ENCODE measurements around the gene CGREF1. TPM values are rescaled to one million over a fixed set of nuclear protein-coding genes. Genes with fewer than 3 reads are reported as not detected.

CGREF1 gene
- total and polyA plus RNA-seq, 2 experiments from 2014 or later = 0.48 to 0.55 TPM

DNA sequence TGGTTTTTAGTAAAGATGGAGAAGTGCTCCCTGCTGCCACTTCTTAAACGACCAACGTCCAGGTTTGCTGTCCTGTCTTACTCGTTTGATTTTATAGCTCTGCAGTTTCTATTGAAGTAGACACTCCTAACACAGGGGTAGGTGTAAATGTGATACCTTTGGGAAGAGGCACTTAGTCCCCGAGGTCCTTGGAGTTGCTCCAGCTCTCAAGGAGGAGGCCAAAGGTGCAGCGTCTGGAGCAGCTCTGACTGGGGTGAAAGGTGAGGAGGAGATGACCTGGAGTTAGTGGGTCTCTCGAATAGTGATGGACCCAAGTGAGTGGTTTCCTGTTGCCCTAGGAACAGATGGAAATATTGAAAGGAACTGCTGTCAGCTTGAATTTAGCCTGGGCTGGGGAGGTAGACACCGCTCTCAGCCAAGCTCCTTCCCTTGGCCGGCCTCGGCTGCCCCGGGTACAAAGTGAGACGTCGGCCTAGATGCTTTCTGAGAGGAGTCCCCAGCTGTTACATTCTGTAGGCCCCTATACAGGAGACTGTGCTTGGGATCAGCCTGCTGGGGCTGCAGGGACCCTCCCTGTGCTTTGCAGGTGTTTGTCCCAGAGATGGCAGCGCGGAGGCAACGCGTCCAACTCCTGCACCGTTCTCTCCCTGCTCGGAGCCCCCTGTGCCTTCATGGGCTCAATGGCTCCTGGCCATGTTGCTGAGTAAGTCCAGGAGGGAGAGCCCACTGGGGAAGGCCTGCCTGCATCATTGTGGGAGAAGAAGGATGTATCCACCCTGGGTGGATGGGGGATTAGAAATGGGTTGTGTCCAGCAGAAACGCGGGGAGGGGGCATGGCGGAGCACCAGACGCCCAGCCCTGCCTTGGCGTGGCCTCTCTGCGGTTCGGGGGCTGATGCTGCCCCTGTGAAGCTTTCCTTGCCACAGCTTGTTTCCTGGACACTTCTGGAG, 26.9 kb downstream of the CGREF1 start:
- no peak for DNase-seq (ENCODE audit: low read depth in 1 of 2, low spot score in 1 of 2)
- TF ChIP-seq, protein P1, sequence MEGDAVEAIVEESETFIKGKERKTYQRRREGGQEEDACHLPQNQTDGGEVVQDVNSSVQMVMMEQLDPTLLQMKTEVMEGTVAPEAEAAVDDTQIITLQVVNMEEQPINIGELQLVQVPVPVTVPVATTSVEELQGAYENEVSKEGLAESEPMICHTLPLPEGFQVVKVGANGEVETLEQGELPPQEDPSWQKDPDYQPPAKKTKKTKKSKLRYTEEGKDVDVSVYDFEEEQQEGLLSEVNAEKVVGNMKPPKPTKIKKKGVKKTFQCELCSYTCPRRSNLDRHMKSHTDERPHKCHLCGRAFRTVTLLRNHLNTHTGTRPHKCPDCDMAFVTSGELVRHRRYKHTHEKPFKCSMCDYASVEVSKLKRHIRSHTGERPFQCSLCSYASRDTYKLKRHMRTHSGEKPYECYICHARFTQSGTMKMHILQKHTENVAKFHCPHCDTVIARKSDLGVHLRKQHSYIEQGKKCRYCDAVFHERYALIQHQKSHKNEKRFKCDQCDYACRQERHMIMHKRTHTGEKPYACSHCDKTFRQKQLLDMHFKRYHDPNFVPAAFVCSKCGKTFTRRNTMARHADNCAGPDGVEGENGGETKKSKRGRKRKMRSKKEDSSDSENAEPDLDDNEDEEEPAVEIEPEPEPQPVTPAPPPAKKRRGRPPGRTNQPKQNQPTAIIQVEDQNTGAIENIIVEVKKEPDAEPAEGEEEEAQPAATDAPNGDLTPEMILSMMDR (IDR thresholded peaks at IDR 0.05; ENCODE audit: low read depth, low read length) = no peak
- no peaks in the 10 kb centered on the region for H3K27me3 ChIP-seq
- H3K9me3 ChIP-seq (ENCODE audit: low read depth) = no peaks in the 10 kb centered on the region
- H3K27ac ChIP-seq = no peak overlapping the region
- no peaks in the 10 kb centered on the region for H3K36me3 ChIP-seq
- H3K4me1 ChIP-seq (ENCODE audit: low read depth) = peaks cover 11% of the 10 kb centered on the region
- H3K4me3 ChIP-seq = no peak overlapping the region

DNA sequence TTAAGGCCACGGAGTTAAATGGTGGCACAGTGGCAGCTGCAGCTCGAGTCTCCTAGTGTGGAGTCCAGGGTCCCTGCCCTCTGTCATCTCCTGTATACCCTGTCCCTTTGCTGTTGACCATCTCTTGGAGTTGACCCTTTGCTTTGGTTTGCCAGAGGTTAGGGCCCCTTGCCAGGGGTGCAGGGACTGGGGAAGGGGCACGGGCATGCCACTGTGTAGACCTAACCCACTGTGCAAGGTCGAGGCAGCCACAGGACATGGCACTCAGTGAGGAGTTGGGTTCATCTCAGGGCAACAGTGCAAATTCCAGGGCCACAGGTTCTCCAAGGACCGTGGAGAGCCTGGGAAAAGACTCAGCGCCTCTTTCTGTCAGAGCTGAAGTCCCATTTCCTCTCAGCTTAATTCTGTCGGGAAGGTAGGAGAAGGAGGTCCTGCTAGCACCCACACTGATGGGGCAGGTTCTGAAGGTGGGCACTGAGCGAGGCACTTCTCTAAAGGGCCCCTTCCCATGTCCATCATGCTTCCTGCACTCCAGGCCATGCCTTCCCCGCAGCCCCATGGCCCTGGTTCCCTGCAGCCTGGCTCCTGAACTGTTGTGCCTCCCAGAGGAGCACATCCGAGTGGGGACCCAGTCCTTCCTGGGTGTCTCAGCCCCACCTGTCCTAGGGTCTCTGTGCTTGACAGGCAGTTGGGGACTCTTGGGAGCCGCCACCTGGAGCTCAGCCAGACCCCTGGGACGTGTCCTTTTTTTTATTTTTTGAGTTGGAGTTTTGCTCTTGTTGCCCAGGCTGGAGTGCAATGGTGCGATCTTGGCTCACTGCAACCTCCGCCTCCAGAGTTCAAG, 29.6 kb downstream of the CGREF1 start:
- DNase-seq (ENCODE audit: low read depth in 1 of 2, low spot score in 1 of 2) = no peak
- no peaks in the 10 kb centered on the region for H3K27me3 ChIP-seq
- H3K4me1 ChIP-seq (ENCODE audit: low read depth) = peaks cover 11% of the 10 kb centered on the region
- peak overlapping the region; percentile 20 for H3K27ac ChIP-seq
- H3K4me3 ChIP-seq = no peak overlapping the region
- no peaks in the 10 kb centered on the region for H3K9me3 ChIP-seq (ENCODE audit: low read depth)
- TF ChIP-seq, protein P1 (IDR thresholded peaks at IDR 0.05; ENCODE audit: low read depth, low read length) = no peak
- no peaks in the 10 kb centered on the region for H3K36me3 ChIP-seq

- TF ChIP-seq, protein P1 (IDR thresholded peaks at IDR 0.05; ENCODE audit: low read depth, low read length) = no peak
- no peaks in the 10 kb centered on the region for H3K36me3 ChIP-seq
- peaks cover 11% of the 10 kb centered on the region for H3K4me1 ChIP-seq (ENCODE audit: low read depth)
- no peaks in the 10 kb centered on the region for H3K9me3 ChIP-seq (ENCODE audit: low read depth)
- no peak overlapping the region for H3K4me3 ChIP-seq
- no peaks in the 10 kb centered on the region for H3K27me3 ChIP-seq
- DNase-seq (ENCODE audit: low read depth in 1 of 2, low spot score in 1 of 2) = peak in 1 of 2 donors; percentile 65
- peak overlapping the region; percentile 20 for H3K27ac ChIP-seq
Measured at GRCh38 chr2:27088634-27089033, 30.3 kb downstream of the CGREF1 start.

GRCh38 chr2:27087823-27088410, 31.0 kb downstream of the CGREF1 start:
- H3K36me3 ChIP-seq = no peaks in the 10 kb centered on the region
- H3K27me3 ChIP-seq = no peaks in the 10 kb centered on the region
- peaks cover 11% of the 10 kb centered on the region for H3K4me1 ChIP-seq (ENCODE audit: low read depth)
- no peak for DNase-seq (ENCODE audit: low read depth in 1 of 2, low spot score in 1 of 2)
- H3K4me3 ChIP-seq = no peak overlapping the region
- H3K9me3 ChIP-seq (ENCODE audit: low read depth) = no peaks in the 10 kb centered on the region
- TF ChIP-seq, protein P1 (IDR thresholded peaks at IDR 0.05; ENCODE audit: low read depth, low read length) = no peak
- H3K27ac ChIP-seq = peak overlapping the region; percentile 20
